ENCODE results near the gene NBAS. TPM values are rescaled to one million over a fixed set of nuclear protein-coding genes. Genes with fewer than 3 reads are reported as not detected.

The NBAS gene
- total and polyA plus RNA-seq, 2 donors (not counting 3 experiments of a cell fraction or from before 2014, with no cell fraction given) = 29.4 to 43.0 TPM

DNA sequence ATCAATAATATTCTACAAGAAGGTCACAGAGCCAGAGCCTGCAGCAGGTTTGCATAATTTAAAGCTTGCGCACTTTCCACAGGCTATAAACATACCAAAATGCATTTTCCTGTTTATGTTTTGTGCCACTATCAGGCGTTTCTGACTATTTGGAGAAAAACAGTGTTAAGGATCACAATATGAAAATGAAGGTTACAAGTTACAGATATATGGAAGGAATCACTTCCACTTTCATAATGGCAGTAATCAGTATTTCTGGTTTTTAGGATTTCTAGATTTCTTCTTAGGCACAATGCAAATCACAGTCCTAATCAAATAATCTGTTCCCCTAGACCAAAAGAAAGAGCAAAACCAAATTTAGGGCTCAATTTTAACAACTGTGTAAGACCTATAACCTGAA is 279.5 kb downstream of the NBAS start:
- Histone ChIP-seq H3K27ac (ENCODE audit: insufficient read depth, low read depth, low read length) (no peak overlapping the region), H4K20me1 (replicated peaks; ENCODE audit: control insufficient read depth, extremely low read depth, insufficient read depth, low read length) (no peaks in the 10 kb centered on the region), H3K36me3 (ENCODE audit: control insufficient read depth in 2 of 2, extremely low read depth in 1 of 2, insufficient read depth in 2 of 2, low read length in 2 of 2) (no peaks in the 10 kb centered on the region), H3K79me2 (ENCODE audit: control insufficient read depth, insufficient read depth, low read length) (no peaks in the 10 kb centered on the region), H3K9me3 (replicated peaks; ENCODE audit: control insufficient read depth, insufficient read depth, low read length) (no peaks in the 10 kb centered on the region), H3K4me1 (ENCODE audit: control insufficient read depth, extremely low read depth, insufficient read depth, low read length) (no peaks in the 10 kb centered on the region), H3K27me3 (ENCODE audit: control insufficient read depth in 2 of 2, insufficient read depth in 2 of 2, low read length in 2 of 2) (no peaks in the 10 kb centered on the region), H2AFZ (ENCODE audit: low read depth, low read length) (no peak overlapping the region), H3K9ac (replicated peaks; ENCODE audit: extremely low read depth, insufficient read depth, low read length) (no peak overlapping the region), H3K9me1 (replicated peaks; ENCODE audit: control insufficient read depth, extremely low read depth, insufficient read depth, low read length) (no peaks in the 10 kb centered on the region), H3K4me2 (ENCODE audit: insufficient read depth, low read length) (no peak overlapping the region), H3K4me3 (replicated peaks in 1 of 3; ENCODE audit: insufficient read depth in 1 of 3, low read depth in 1 of 3, low read length in 3 of 3) (no peak overlapping the region)
- TF ChIP-seq JUN (IDR thresholded peaks at IDR 0.05; ENCODE audit: borderline replicate concordance, insufficient read depth, insufficient read length, low read depth) = no peak
- POLR2A ChIA-PET = no interaction called here
- BruUV-seq (replicated peaks) = no TSS peak
- no peak for DNase-seq (ENCODE audit: low read depth, low spot score)
- dilution Hi-C loops (cut with MboI; ENCODE audit: extremely low pct_ligation_motif_present, low sequenced_read_pairs) (no loop called here), intact Hi-C loops (cut with micrococcal nuclease) (no loop called here)
- CTCF ChIA-PET = no interaction called here
- FAIRE-seq = no peak

- DNase-seq (ENCODE audit: low read depth, low spot score) (no peak), FAIRE-seq (no peak)
- Histone ChIP-seq H3K9me1 (replicated peaks; ENCODE audit: control insufficient read depth, extremely low read depth, insufficient read depth, low read length) (no peaks in the 10 kb centered on the region), H3K27ac (ENCODE audit: insufficient read depth, low read depth, low read length) (no peak overlapping the region), H2AFZ (ENCODE audit: low read depth, low read length) (no peak overlapping the region), H3K4me1 (ENCODE audit: control insufficient read depth, extremely low read depth, insufficient read depth, low read length) (no peaks in the 10 kb centered on the region), H3K27me3 (ENCODE audit: control insufficient read depth in 2 of 2, insufficient read depth in 2 of 2, low read length in 2 of 2) (no peaks in the 10 kb centered on the region), H3K4me3 (replicated peaks in 1 of 3; ENCODE audit: insufficient read depth in 1 of 3, low read depth in 1 of 3, low read length in 3 of 3) (no peak overlapping the region), H3K79me2 (ENCODE audit: control insufficient read depth, insufficient read depth, low read length) (no peaks in the 10 kb centered on the region), H3K36me3 (ENCODE audit: control insufficient read depth in 2 of 2, extremely low read depth in 1 of 2, insufficient read depth in 2 of 2, low read length in 2 of 2) (peaks cover 0 to 5% of the 10 kb centered on the region in 2 experiments), H3K4me2 (ENCODE audit: insufficient read depth, low read length) (no peak overlapping the region), H4K20me1 (replicated peaks; ENCODE audit: control insufficient read depth, extremely low read depth, insufficient read depth, low read length) (no peaks in the 10 kb centered on the region), H3K9me3 (replicated peaks; ENCODE audit: control insufficient read depth, insufficient read depth, low read length) (no peaks in the 10 kb centered on the region), H3K9ac (replicated peaks; ENCODE audit: extremely low read depth, insufficient read depth, low read length) (no peak overlapping the region)
- intact Hi-C loops (cut with micrococcal nuclease) = no loop called here
- dilution Hi-C loops (cut with MboI; ENCODE audit: extremely low pct_ligation_motif_present, low sequenced_read_pairs) = no loop called here
- no TSS peak for BruUV-seq (replicated peaks)
- POLR2A ChIA-PET = no interaction called here
- CTCF ChIA-PET = interaction anchor here (1.5 kb wide), 1 partner anchor 12 kb away, joined by 3 read pairs; no protein-coding TSS in a partner anchor
- TF ChIP-seq FOS (IDR thresholded peaks at IDR 0.05; ENCODE audit: borderline replicate concordance, insufficient read depth, low read length) = no peak
- TF ChIP-seq, protein P1, sequence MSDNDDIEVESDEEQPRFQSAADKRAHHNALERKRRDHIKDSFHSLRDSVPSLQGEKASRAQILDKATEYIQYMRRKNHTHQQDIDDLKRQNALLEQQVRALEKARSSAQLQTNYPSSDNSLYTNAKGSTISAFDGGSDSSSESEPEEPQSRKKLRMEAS (IDR thresholded peaks at IDR 0.05; ENCODE audit: insufficient read depth, insufficient read length) = no peak
- TF ChIP-seq POLR2AphosphoS5 (IDR thresholded peaks at IDR 0.05; ENCODE audit: insufficient read depth, low read depth, low read length) = no peak
- no peak for TF ChIP-seq MYC (IDR thresholded peaks at IDR 0.05; ENCODE audit: low read depth, low read length)
- no peak for TF ChIP-seq CTCF (IDR thresholded peaks at IDR 0.05; ENCODE audit: extremely low read depth in 1 of 2, insufficient read depth in 1 of 2, low read depth in 1 of 2, low read length in 2 of 2)
- no peak for TF ChIP-seq JUN (IDR thresholded peaks at IDR 0.05; ENCODE audit: borderline replicate concordance, insufficient read depth, insufficient read length, low read depth)
- TF ChIP-seq GATA2 (IDR thresholded peaks at IDR 0.05; ENCODE audit: insufficient read depth, insufficient read length, low read depth, low read length) = no peak
- no peak for TF ChIP-seq POLR2A (IDR thresholded peaks at IDR 0.05; ENCODE audit: low read depth, low read length)
- TF ChIP-seq EZH2 (IDR thresholded peaks at IDR 0.05; ENCODE audit: borderline replicate concordance, low read depth, low read length, severe bottlenecking) = no peak
Measured at GRCh38 chr2:15279201-15279876, 281.8 kb downstream of the NBAS start.

Data from endothelial cell of umbilical vein (primary cell).